ENCODE results near the gene DNAJC8.

GRCh38 chr1:28229996-28230395 is 2.8 kb downstream of the DNAJC8 start:
- TF ChIP-seq, protein P1, sequence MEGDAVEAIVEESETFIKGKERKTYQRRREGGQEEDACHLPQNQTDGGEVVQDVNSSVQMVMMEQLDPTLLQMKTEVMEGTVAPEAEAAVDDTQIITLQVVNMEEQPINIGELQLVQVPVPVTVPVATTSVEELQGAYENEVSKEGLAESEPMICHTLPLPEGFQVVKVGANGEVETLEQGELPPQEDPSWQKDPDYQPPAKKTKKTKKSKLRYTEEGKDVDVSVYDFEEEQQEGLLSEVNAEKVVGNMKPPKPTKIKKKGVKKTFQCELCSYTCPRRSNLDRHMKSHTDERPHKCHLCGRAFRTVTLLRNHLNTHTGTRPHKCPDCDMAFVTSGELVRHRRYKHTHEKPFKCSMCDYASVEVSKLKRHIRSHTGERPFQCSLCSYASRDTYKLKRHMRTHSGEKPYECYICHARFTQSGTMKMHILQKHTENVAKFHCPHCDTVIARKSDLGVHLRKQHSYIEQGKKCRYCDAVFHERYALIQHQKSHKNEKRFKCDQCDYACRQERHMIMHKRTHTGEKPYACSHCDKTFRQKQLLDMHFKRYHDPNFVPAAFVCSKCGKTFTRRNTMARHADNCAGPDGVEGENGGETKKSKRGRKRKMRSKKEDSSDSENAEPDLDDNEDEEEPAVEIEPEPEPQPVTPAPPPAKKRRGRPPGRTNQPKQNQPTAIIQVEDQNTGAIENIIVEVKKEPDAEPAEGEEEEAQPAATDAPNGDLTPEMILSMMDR (IDR thresholded peaks at IDR 0.05): no peak
- TF ChIP-seq POLR2A (IDR thresholded peaks at IDR 0.05): no peak
